Endothelial cell of hepatic sinusoid (primary cell): ENCODE results near the gene ITPRID1.

ENCODE experiments used
- in situ Hi-C: cut with HindIII; loops from 2 replicates; pipeline ENCODE4 v1.10.0; 2017; ENCODE audit warnings: low sequenced_read_pairs

ITPRID1 gene

DNA sequence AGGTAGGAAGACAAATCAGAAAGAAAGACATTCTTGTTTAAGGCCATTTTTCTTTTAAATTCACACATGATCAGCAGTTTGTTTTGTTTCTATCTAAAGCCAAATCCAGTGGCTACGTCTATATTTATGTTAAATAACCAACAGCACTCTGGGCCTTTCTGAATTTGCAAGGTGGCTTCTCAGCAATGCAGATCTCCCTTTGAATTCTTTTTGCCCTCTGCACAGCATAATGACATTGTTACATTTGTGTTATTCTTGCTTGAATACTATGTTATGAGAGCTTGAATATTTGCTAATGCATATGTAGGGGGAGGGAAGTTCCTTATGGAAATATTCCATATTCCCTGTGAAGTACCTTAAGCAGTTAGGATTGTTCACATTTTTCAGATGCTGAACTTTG, 99.7 kb downstream of the ITPRID1 start:
- in situ Hi-C loops = no loop called here

DNA sequence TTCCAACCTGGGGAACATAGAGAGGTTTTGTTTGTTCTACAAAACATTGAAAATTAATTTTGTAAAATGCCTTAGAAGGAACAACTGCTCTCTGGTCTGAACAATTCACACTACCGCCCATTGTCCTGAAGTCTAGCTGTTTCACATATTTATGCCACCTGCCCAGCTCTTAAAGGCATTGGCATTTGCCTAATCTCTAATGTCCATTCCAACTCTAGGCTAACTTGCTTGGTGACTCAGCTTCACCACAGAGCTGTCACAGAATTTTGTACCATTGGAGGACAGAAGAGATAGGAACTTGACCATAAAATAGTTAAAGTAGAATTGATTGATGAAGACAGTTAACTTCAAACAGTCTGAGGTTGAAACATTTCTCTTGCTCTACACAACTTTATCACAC, 119.6 kb downstream of the ITPRID1 start:
- in situ Hi-C loops = no loop called here

DNA sequence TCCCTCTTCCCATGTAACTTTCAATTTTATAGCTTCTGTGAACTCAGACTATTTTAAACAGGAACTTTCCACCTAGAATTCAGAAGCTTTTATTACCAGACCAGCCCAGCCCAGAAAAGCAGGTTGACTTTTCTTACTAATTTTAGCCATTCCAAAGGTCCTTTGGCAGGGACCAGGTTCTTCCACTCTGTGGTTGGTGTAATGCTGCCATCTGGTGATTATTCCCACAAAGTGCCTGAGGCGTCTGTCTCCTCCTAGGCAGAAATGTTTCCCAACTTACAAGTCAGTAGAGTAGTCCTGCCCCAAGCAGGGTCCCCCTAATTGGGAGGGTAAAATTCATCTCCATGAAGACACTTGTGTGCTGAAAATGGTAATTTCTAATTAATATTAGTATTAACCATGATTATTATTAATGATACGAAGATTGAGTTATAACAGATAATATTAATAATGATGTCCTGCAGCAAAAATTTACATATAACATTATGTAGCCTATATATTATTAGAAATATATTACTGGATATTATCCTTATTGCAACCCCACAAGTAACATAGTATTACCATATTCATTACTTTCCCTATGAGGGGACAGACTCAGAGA, 120.1 kb downstream of the ITPRID1 start:
- in situ Hi-C loops = no loop called here

DNA sequence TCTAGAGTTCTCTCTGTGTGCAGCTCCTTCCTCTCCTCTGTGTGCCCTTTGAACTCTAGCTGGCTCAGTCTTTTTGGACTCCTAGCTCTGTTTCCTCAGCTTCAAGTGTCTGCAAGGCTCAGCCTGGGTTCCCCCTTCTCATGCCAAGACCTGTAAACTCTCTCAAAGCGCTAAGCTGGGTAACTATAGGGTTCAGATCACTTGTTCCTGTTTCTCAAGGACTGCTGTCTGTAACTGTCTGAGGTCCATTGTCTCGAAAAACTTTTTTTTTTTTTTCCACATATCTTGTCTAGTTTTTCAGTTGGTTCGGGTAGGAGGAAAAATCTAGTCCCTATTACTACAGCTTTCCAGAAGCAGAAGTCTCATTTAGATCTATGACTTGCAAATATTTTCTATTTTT, 126.5 kb downstream of the ITPRID1 start:
- in situ Hi-C loops = no loop called here

DNA sequence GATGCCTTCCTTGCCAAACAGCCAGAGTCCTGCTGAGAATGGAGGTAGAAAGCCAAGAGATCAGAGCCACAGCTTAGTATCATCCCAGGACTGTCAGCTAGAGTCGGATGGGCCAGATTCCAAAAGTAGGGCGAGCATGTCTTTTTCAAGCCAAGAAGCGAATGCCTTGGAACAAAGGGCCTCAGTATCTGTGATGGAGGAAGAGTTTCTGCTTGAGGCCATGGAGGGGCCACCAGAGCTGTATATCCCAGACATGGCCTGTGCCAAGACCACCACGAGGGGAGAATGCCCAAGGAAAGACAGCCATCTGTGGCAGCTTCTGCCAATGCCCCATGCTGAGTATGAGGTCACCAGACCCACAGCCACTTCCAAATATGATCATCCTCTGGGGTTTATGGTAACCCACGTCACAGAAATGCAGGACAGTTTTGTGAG, 128.8 kb downstream of the ITPRID1 start:
- in situ Hi-C loops = no loop called here

DNA sequence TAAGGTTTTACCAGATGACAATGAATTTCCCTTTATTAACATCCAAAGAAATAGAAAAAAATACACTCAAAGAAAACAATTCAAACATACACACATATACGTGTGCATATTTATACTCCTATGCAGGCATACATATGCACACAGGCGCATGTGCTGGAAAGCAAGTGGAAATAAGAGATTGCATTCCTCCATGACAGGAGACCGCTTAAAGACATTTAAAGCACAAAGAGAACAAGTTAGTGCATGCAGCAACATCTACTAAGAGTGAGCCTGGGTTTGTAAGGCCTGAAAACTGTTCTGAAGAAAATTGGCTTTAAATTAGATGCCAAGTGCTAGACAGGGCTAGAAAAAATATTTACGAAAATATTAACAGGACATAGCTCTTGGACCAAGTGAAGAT, 133.1 kb downstream of the ITPRID1 start:
- in situ Hi-C loops = no loop called here

DNA sequence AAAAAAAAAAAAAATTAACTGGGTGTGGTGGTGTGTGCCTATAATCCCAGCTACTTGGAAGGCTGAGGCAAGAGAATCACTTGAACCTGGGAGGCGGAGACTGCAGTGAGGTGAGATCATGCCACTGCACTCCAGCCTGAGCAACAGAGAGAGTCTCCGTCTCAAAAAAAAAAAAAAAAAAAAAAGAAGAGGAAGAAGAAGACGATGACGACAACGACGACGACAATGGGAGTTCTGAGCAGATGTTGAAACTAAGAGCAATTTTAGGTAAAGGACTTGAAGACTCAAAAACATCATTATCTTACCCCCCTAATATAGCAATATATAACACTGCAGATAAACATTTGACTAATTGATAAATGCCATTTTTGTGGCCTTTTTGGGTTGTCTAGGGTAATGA, 133.6 kb downstream of the ITPRID1 start:
- in situ Hi-C loops = no loop called here

DNA sequence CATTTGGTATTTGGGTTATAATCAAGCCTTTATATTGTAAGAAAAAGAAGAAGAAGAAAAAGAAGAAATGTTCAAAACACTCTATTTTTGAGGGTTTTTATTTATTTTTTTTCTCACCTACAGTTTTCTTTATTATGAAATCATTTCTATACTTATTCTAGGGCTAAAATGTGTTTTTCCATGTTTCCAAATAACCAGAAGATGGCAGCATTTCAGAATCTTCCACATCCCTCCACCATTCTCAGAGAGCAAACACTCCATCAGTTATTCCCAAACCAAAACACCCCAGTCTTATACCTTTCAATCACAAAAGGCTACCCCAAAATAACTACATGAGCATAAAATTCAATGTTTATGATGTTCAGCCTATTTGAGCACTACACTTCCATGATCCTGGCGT, 134.4 kb downstream of the ITPRID1 start:
- in situ Hi-C loops = no loop called here

DNA sequence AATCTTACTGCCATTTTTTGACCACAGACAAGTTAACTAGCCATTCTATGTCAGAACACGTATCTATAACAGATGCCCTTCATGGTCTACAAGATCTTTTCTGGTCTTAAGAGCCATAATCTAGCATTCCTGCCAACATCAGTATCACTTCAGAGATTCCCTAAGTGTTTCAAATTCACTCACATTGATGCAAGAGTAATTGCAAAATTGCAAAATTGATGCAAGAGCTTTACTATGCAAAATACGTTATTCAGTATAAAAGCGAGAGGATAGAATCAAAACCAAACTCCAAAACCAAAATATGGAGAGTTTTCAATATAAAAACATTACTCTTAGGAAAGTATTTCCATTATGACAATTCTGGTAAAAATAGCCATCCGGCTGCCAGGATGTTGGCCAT, 135.0 kb downstream of the ITPRID1 start:
- in situ Hi-C loops = no loop called here

DNA sequence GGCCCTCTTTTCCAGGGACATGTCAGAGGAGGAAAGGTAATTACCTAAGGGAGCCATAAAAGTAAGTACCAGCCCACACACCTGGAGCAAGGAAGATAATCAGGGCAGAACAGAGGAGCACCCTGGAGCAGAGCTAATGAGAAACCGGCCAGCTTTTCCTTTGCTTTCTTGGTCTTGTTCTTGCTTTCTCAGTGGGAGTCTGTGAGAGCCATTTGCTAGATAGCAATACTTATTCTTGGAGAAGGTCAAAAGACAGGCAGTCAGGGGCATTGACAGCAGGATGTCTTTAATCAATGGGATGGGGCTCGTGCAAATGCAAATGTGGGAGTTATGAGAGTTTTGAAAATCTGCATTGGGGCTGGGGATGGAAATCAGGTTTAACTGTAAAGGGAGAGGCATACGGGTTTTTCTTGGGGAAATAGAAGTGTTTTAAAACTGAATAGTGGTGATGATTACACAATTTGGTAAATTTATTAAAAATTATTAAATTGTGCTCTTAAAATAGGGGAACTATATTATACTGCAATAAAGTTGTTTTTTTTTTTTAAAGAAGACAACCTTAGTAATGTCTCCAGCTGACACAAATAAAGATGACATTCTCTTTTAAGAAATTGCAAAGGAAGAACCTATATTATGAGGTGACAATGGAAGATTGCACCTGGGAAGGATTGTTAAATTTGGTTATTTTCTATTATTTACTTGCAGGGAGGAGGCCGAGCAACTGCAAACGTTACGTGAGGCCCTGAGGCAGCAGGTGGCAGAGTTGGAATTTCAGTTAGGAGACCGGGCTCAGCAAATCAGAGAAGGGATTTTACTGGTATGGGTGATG, 137.6 kb downstream of the ITPRID1 start:
- in situ Hi-C loops = no loop called here

DNA sequence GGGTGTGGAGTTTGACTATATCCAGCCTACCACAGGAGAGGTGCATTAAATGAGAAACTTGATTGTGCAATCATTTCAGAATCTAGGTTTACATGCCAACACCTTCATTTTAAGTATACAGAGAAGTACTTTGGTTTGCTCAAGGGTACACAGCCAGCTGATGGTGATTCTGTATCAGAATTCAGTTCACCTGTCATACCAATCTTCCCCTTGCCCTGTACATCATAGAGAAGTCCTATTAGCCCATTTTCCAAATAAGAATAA, 138.1 kb downstream of the ITPRID1 start:
- in situ Hi-C loops = no loop called here

DNA sequence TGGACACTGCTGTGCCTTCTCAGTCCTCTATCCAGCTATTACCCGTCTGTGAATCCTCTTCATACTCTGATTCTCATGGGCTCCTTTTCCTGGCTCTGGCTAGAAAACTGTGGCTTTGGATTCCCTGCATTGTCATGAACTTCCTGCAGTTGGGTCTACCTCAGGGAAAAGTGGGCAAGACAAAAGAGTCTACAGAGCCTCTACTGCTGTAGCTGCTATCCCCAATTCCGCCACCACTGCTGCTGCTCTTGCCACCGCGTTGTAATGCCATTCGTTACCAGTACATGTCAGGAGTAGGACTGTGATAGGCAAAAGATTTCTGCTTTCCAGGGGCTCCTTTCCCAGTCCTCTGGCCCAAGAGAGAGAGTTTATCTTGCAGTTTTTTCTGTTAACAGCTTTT, 149.2 kb downstream of the ITPRID1 start:
- in situ Hi-C loops = no loop called here

DNA sequence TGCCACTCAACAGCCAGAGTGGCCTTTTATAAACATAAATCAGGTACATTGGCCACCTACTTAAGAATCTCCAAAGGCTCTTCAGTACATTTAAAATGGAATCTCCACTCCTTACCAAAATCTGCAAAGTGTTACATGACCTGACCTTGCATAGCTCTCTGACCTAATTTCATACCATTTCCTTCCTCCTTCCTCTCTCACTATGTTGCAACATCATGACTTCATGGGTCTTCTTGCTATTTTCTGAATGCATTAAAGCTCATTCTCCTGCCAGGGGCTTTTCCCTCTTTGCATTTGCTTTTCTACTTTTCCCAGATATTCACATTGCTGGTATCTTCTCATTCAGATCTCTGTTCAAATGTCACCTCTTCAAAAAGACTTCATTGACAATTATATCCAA, 151.0 kb downstream of the ITPRID1 start:
- in situ Hi-C loops = no loop called here

DNA sequence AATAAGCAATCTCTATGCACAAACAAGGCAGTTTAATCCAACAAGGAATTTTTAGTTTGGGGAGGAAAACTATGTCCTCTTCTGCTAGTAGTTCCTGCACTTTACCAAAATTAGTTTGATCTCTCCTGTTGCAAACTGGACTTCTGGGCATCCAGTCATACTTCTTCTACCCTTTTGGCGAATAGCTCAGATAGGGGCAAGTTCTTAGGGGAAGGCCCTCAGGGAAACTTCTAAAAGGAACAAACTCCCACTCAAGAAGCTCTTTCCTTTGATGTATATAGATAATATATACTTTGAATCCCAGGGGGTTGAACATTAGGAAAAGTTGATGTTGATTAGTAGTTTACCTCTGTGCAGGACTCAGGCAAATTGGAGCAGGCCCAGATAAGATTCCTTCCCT, 151.7 kb downstream of the ITPRID1 start:
- in situ Hi-C loops = no loop called here

DNA sequence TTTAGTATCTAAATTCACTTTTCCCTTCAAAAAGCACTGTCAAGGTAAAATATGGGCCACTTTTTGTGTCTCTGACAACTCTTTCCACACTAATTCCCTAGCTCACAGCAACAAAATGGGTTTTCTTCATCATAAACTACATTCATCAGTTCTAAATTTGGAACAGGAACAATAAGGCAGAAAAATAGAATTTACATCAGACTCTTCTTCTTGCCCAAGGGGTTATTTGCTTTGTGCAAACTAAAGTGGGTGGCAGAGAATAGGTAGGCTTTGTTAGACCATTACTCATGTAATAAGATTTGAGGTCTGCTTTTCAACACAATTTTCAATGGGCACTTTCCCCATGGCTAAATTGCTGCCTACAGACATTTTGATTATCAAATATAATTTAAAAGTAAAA, 155.6 kb downstream of the ITPRID1 start:
- in situ Hi-C loops = no loop called here

DNA sequence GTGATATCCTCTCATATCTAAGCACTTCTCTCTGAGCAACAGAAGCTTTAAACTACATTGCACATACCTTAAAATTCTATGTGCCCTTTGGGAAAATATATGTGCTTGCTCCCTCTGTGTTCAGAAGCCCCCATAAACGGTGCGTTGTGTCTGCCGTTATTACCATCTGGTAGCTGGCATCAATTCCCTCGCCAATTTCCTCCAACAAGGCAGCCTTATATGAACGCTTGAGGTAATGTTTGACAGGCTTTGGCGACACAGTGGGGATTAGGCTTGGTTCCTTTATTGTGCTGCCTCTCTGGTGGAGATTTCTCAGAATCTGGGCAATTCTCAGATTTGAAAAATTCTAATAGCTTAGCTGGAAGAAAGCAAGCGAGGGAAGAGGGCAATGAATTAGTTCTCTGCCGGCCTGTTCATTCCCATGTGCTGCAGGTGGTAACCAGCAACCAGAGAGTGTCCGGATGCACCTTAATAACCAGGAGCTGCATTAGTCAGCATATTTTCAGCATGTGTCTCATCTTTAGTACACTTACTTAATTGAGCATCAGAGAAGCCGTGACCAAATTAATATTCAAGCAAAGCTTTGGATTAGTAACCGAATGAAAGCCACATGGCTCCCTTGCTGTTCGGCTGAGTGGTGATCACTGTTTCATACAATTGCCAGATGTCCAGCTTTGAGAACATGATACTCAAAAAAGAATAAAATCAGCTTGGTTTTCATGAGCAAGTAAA, 165.8 kb downstream of the ITPRID1 start:
- in situ Hi-C loops = no loop called here

DNA sequence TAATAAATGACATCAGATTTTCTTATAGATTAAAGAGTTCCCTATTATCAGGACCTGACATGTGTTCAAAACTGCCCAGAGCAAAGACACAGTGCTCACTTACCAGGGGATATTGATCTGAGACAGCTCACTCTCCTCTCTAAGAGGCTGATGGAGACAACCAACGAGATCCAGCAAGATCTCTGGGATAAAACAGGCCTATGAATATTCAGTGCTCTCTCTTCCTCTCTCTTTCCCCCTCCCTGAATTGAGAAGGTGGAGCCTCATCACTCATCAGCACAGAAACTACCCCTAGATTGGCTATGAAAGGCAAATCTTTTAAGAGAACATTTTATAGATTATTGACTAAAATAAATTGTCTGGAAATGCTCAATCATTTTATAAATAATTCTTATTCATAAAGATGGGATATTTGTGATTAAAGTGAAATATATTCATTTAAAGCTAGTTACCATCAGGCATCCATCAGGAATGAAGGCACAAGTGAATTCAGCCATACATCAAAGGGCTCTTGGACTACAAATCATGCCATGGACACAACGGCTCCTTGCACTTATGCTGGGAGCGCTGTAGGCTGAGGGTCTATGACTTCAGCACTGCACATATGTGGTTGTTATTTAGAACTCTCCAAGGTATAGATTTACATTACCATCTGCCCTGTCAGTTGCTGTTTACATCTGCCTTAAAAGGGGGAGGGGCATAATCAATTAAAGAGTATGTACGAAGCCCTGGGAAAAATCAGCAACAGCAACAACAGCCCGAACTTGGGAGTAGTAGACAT, 169.7 kb downstream of the ITPRID1 start:
- in situ Hi-C loops = no loop called here

DNA sequence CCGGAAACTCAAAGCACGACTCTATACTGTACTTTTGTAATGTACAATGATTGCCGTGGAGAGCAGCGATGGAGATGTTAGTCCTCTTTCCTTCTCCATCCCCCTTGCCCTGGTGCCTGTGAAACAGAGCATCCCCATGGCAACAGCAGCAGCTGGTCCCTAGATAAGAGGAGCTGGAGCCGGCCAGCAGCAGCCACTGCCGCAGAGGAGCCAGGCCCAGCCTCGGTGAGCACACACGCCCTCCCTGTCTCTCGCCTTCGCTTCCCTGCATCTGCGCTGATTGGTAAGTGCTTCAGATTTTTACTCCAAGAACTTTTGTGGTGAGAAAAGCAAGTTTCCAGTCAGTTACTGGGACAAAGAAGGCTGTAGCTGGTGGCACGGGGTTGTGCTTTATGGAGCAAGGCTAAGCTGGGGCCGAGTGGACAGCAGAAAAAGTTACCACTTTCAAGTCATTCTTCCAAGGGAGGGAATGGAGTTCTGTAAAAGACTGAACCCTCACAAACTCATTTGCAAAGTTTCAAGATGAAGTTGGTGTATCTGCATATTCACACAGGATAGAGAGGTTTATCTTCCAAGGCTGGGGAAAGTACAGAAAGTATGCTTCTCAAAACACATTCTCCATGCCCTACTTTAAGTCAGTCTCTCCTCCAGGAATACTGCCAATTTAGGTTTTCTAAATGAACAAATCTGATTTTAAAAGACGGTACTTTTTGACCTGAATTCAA, 173.3 kb downstream of the ITPRID1 start, which contains the start of gene PPP1R17:
Gene PPP1R17 (plus strand): TSS at position 192 of the 725 bp plus-strand sequence. CDS start 5,227 bp downstream, outside the sequence.
- in situ Hi-C loops = no loop called here

DNA sequence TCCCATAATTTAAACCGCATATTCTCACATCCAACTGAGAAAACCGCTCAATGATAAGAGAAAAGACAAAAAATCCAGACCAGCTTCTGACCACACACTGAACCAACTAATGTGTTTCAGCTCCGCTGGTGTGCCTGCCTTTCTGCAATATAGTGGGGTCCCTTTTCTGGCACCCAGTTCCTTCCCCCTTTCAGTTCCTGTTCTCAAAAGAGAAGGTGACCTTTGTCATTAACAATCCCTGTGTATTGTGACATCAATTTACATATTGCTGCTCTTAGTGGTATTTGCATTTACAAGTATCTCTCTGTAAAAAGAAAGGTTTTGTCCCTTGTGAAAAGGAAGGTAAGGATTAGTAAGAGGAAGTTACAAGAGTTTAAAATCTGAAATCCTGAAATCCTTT, 174.5 kb downstream of the ITPRID1 start:
- in situ Hi-C loops = no loop called here

DNA sequence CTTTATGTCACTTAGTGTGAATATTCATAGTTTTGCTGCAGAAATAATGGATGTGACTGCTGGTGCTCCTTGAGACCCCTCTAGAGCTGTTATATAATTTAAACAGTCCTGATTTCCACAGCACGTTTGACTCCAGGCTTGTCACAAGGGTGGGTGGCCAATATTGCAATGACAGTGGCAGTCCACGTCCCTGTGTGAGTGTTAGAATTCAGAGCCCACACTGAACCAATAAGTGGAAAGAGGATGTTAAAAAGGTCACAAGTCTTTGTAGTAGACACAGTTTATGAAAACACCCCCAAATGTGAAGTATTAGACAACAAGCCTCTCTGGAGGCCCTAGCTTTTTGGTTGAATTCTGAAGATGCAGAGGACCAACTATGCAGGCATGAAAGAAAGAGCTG, 175.1 kb downstream of the ITPRID1 start:
- in situ Hi-C loops = no loop called here

DNA sequence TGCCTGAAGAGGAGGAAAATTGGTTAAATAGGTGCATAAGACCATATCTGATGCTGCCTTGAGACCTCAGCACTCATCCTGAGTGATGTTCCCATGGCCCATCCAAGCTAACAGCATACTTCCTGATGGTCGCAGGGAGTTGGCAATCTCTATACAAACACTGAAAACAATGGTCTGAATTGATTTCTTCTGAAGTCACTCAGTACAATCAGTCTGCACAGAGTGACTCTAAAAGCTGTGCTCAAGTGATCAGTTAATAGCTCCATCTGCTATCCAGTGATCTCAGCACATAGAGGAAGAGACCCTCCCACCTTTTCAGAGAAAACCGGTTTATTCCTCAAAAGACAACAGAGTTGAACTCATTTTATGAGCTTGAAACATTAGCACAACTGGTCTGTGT, 177.0 kb downstream of the ITPRID1 start:
- in situ Hi-C loops = no loop called here
